CD4-positive, CD25-positive, alpha-beta regulatory T cell (primary cell): Measurements from ENCODE around the gene NINJ2. TPM values are rescaled to one million over a fixed set of nuclear protein-coding genes. Genes with fewer than 3 reads are reported as not detected.

Source experiments
- ATAC-seq, 2 donors: fragments of 150-1000 bp; cut with Tn5 transposase; one replicate each; pipeline ENCODE4 v1.10.0; 2021; ENCODE audit warnings: low read depth in 2 of 2, moderate number of reproducible peaks in 2 of 2, moderate library complexity in 1 of 2
- DNase-seq, 3 donors: peaks; one replicate each; pipeline versions ENCODE4 v3.0.0 to v3.0.0-alpha.2; 2012 to 2022; ENCODE audit warnings: mixed read lengths in 1 of 3
- H3K27ac ChIP-seq: one replicate; pipeline ENCODE4 v1.7.0; 2013; ENCODE audit warnings: mild to moderate bottlenecking, low read length; ENCODE audit not compliant: insufficient read depth, poor library complexity, severe bottlenecking
- H3K27me3 ChIP-seq: one replicate; pipeline ENCODE4 v1.7.0; 2013; ENCODE audit warnings: low read length; ENCODE audit not compliant: control insufficient read depth, insufficient read depth
- H3K36me3 ChIP-seq: one replicate; pipeline ENCODE4 v1.7.0; 2013; ENCODE audit warnings: mild to moderate bottlenecking, low read length, moderate library complexity; ENCODE audit not compliant: control insufficient read depth, insufficient read depth
- H3K4me1 ChIP-seq: 2 replicates; pipeline ENCODE4 v1.7.0; 2013; ENCODE audit warnings: mild to moderate bottlenecking, low read length; ENCODE audit not compliant: insufficient read depth, control insufficient read depth, poor library complexity, severe bottlenecking
- H3K4me3 ChIP-seq: one replicate; pipeline ENCODE4 v1.7.0; 2013; ENCODE audit warnings: low read depth, mild to moderate bottlenecking, low read length, moderate library complexity
- H3K9me3 ChIP-seq, 2 experiments: 1 replicate in 1 of 2; 2 replicates in 1 of 2; pipeline ENCODE4 v1.7.0; 2013; ENCODE audit warnings: low read length in 2 of 2, mild to moderate bottlenecking in 1 of 2, moderate library complexity in 1 of 2; ENCODE audit not compliant: control insufficient read depth in 2 of 2
- H3K27ac Mint-ChIP-seq, 3 donors: one replicate each; pipeline ENCODE4 v1.8.0; 2020 to 2022; ENCODE audit warnings: mild to moderate bottlenecking in 3 of 3, mixed read lengths in 3 of 3, moderate library complexity in 2 of 3
- H3K27me3 Mint-ChIP-seq: one replicate; pipeline ENCODE4 v1.8.0; 2022; ENCODE audit warnings: mild to moderate bottlenecking, mixed read lengths
- H3K36me3 Mint-ChIP-seq: one replicate; pipeline ENCODE4 v1.8.0; 2020; ENCODE audit warnings: mixed read lengths
- H3K4me1 Mint-ChIP-seq, 4 donors: one replicate each; pipeline ENCODE4 v1.8.0; 2020 to 2022; ENCODE audit warnings: mixed read lengths in 4 of 4, mild to moderate bottlenecking in 1 of 4
- H3K4me3 Mint-ChIP-seq, 4 donors: one replicate each; pipeline ENCODE4 v1.8.0; 2020 to 2022; ENCODE audit warnings: mild to moderate bottlenecking in 4 of 4, mixed read lengths in 4 of 4, moderate library complexity in 3 of 4
- H3K9me3 Mint-ChIP-seq, 7 donors: one replicate each; pipeline ENCODE4 v1.8.0; 2020 to 2022; ENCODE audit warnings: mixed read lengths in 7 of 7, mild to moderate bottlenecking in 3 of 7, moderate library complexity in 2 of 7
- polyA plus RNA-seq, 4 donors: library from polyadenylated mRNA; unstranded; fragments of 300-500 nt; fragmentation: Illumina TruSeq; gene quantifications; one replicate each; pipeline ENCODE4 v1.2.3, GENCODE V29; 2021
- total RNA-seq: library from RNA; stranded (reverse); gene quantifications from one replicate; pipeline ENCODE4 v1.2.3, GENCODE V29; 2022

The NINJ2 gene
- total and polyA plus RNA-seq, 5 donors from 2014 or later, result 16.8 to 170 (median 125) TPM

DNA sequence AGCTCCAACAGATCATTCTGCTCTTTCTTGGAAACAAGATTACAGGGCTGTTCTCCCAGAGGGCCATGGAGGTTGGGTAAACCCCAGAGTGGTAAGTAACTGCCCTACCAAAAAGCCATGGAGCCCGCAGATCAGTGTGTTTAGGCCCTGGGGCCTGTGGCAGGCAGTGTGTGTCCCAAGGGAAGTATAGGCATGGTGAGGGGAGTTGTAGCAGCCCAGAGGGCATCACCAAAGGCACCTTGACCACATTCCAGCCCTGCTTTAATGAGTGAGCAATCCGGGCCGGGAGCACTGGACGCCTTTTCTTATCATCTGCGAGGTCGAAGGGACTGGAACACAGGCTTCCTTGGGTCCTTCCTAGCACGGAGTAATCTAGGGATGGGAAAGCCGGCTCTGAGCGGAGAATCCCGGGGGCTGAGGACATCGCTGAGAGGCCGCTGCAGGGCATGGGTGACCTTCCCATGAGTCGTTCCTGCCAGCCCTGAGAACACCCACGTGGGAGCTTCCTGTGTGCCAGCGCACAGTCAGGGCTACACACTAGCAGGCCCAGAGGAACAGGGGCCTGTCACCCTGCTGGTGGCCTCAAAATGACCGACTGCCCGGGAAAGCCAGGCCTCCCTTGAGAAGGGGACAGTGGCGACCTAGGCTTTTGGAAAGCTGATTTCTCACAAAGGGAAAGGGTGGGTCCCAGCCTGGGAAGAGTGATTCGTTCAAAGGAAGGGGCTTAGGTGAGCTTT, 91.3 kb downstream of the NINJ2 start:
- H3K27ac Mint-ChIP-seq, result peak overlapping the region in 2 of 3 donors; percentile 72 to 82
- H3K4me3 Mint-ChIP-seq, result peak overlapping the region in 3 of 4 donors; percentile 54 to 69 (median 61)
- no peaks in the 10 kb centered on the region for H3K9me3 ChIP-seq
- no peak overlapping the region for H3K27ac ChIP-seq
- H3K36me3 ChIP-seq, result no peaks in the 10 kb centered on the region
- H3K9me3 Mint-ChIP-seq, result peaks cover 0 to 2% (median 0%) of the 10 kb centered on the region in 7 donors
- no peak overlapping the region for H3K4me3 ChIP-seq
- DNase-seq, result no peak
- H3K27me3 Mint-ChIP-seq, result peaks cover 4% of the 10 kb centered on the region
- H3K36me3 Mint-ChIP-seq, result peaks cover 2% of the 10 kb centered on the region
- no peaks in the 10 kb centered on the region for H3K27me3 ChIP-seq
- H3K4me1 ChIP-seq, result peaks cover 31% of the 10 kb centered on the region
- ATAC-seq, result no peak
- H3K4me1 Mint-ChIP-seq, result peaks cover 16 to 72% (median 38%) of the 10 kb centered on the region in 4 donors

DNA sequence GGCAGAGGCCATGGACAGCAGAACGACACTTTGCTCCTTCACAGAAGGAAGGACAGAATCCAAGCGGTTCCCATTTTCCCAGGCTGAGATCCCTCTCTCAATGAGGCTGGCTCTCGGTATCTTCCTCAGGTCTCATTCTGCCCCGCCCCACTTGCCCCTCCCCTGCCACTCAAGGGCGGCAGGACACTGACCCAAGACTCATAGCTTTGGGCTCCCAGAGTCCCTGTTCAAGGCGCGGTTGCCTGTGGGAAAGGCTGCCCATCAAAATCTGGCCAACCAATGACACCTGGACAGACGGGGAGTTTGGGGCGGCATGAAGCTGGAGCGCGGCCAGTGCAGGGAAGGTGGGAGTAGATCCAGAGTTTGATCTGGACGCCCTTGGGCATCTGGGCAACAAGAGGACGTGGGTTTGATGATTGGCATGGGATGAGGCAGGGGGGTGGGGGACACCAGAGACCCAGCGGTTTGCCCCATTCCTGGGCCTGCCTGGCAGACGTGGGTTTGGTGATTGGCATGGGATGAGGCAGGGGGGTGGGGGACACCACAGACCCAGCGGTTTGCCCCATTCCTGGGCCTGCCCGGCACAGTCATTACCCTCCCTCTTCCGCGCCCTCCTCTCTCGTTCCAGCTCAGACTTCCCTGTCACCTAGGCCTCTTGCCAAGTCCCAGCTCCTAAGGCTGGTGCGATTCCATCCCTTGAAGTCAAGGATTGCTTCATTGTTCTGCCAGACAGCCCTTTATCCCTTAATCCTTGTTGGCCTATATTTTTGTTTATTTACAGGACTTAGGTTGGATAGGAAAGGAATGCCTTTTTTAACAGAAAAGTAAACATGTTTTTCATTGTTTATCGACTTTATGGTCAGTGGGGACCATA, 92.1 kb downstream of the NINJ2 start:
- peak overlapping the region; percentile 6 to 65 (median 58) for H3K4me3 Mint-ChIP-seq
- H3K9me3 ChIP-seq, result no peaks in the 10 kb centered on the region
- H3K4me3 ChIP-seq, result no peak overlapping the region
- DNase-seq (no peak), ATAC-seq (no peak)
- H3K27me3 Mint-ChIP-seq, result peaks cover 4% of the 10 kb centered on the region
- H3K4me1 ChIP-seq, result peaks cover 27% of the 10 kb centered on the region
- peaks cover 0 to 2% (median 0%) of the 10 kb centered on the region in 7 donors for H3K9me3 Mint-ChIP-seq
- H3K36me3 ChIP-seq, result no peaks in the 10 kb centered on the region
- H3K4me1 Mint-ChIP-seq, result peaks cover 12 to 72% (median 41%) of the 10 kb centered on the region in 4 donors
- no peak overlapping the region for H3K27ac Mint-ChIP-seq
- no peak overlapping the region for H3K27ac ChIP-seq
- H3K36me3 Mint-ChIP-seq, result peaks cover 6% of the 10 kb centered on the region
- H3K27me3 ChIP-seq, result no peaks in the 10 kb centered on the region

DNA sequence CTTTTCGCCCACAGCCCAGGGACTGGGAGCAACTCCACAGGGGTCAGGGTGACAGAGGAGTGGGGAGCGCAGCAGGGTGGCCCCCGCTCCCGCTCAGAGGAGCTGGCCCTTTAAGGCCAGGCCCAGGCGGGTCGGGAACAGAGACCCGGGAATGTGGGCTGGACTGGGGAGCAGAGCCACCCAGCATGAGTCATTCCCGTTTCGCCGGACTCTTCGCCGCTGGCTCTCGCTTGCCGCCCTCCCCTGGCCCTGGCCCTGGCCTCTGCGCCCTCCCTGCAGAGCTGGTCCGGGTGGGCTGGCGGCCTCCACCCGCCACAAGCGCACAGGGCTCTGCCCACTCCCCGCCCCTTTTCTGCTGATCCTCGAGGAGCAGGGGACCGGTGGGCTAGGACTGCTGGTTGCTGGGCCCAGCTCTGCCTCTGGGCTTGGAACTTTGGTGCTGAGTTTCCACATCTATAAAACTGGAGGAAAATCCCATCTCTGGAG, 92.8 kb downstream of the NINJ2 start:
- no peak for DNase-seq
- Mint-ChIP-seq H3K4me3 (peak overlapping the region in 2 of 4 donors; percentile 48 to 65), H3K4me1 (peaks cover 12 to 75% (median 43%) of the 10 kb centered on the region in 4 donors), H3K27me3 (peaks cover 4% of the 10 kb centered on the region), H3K27ac (no peak overlapping the region), H3K36me3 (peaks cover 11% of the 10 kb centered on the region), H3K9me3 (peaks cover 0 to 2% (median 0%) of the 10 kb centered on the region in 7 donors)
- no peaks in the 10 kb centered on the region for H3K27me3 ChIP-seq
- H3K4me3 ChIP-seq, result no peak overlapping the region
- no peak for ATAC-seq
- H3K27ac ChIP-seq, result no peak overlapping the region
- no peaks in the 10 kb centered on the region for H3K9me3 ChIP-seq
- peaks cover 26% of the 10 kb centered on the region for H3K4me1 ChIP-seq
- H3K36me3 ChIP-seq, result no peaks in the 10 kb centered on the region

DNA sequence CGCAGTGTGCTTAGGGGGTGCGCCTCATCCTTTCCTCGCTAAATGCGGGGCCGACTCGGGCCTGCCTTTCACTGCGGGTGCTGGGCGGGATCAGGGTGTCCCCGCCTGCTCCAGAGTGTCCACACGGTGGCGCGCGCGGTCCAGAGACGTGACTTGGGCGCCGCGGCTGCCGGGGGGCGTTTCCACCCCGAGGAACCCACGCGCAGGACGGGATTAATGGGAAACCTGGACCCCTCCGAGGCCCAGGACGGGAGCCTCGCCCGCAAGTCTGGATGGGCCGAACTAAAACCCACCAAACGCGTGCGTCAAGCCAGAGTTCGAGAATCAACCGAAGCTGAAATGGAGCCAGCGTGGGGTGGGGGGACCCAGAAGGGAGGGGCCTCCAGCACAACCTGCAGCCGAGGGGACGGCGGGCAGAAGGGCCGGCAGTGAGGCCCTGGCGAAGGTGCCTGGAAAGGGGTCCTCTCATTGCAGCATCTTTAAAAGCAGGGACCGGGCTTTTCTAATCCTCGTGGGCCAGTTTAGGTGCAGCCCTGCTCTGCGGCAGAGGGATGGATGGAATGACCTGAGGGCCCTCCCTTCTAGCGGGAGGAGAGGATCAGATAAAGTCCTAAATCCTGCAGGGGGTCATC, 93.3 kb downstream of the NINJ2 start:
- Mint-ChIP-seq H3K27me3 (peaks cover 4% of the 10 kb centered on the region), H3K9me3 (no peaks in the 10 kb centered on the region), H3K27ac (peak overlapping the region in 2 of 3 donors; percentile 71 to 72), H3K4me1 (peaks cover 12 to 75% (median 44%) of the 10 kb centered on the region in 4 donors), H3K4me3 (peak overlapping the region; percentile 67 to 89 (median 86)), H3K36me3 (peaks cover 15% of the 10 kb centered on the region)
- H3K4me3 ChIP-seq, result peak overlapping the region; percentile 19
- DNase-seq, result peak; percentile 79 to 84 (median 81)
- peak; percentile 86 to 89 for ATAC-seq
- H3K9me3 ChIP-seq, result no peaks in the 10 kb centered on the region
- H3K4me1 ChIP-seq, result peaks cover 29% of the 10 kb centered on the region
- H3K36me3 ChIP-seq, result no peaks in the 10 kb centered on the region
- peak overlapping the region; percentile 14 for H3K27ac ChIP-seq
- no peaks in the 10 kb centered on the region for H3K27me3 ChIP-seq

DNA sequence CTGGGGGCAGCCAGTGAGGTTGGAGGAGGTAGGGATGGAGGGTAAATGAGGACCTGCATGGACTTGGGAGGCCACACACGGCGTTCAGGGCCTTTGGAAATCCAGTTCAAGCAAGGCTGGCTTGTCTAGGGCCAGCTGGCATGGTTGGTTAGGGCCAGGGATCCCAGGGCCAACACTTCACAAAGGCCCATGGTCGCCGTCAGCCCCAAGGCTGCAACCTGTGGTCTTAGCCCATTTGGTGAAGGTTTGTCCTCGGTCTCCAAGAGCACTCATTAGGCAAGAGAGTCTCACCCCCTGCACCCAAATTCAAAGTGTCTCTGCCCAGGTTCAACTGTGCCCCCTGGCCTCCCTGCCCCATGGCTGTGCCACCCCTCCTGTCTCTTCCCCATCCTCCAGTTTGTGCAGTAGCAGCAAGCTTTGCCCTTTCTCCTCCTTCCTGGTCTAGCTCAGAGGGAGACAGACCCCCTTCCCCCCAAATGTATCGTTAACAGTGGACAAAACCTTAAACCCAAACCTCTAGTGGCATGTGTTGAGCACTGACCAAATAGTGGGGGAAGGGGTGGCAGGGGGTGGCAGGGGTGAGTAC, 94.1 kb downstream of the NINJ2 start:
- Mint-ChIP-seq H3K27me3 (peaks cover 4% of the 10 kb centered on the region), H3K36me3 (peaks cover 15% of the 10 kb centered on the region), H3K4me3 (peak overlapping the region in 3 of 4 donors; percentile 43 to 86 (median 85)), H3K27ac (peak overlapping the region in 2 of 3 donors; percentile 72 to 78), H3K4me1 (peaks cover 15 to 78% (median 45%) of the 10 kb centered on the region in 4 donors), H3K9me3 (no peaks in the 10 kb centered on the region)
- ATAC-seq (no peak), DNase-seq (no peak)
- Histone ChIP-seq H3K36me3 (no peaks in the 10 kb centered on the region), H3K27ac (peak overlapping the region; percentile 14), H3K9me3 (no peaks in the 10 kb centered on the region), H3K27me3 (no peaks in the 10 kb centered on the region), H3K4me1 (peaks cover 37% of the 10 kb centered on the region), H3K4me3 (peak overlapping the region; percentile 19)

DNA sequence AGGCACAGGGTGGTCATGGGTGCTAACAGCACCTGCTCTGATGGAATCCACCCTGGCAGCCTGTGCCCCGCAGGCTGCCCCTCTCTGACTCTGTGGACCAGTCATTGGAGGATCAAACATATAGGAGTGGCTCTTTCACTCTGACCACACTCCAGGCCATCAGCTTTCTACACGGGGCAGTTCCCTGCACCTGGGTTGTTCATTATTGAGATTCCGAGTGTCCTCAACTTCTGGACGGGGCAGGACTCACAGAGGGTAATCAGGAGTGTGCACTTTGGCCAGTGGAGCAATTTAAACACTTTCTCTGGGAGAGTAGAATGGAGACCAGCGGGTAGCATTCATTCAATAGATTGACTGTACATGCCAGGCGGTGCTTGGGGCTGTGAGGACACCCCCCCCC, 94.8 kb downstream of the NINJ2 start:
- no peaks in the 10 kb centered on the region for H3K9me3 ChIP-seq
- H3K27me3 Mint-ChIP-seq, result peaks cover 4% of the 10 kb centered on the region
- no peaks in the 10 kb centered on the region for H3K36me3 ChIP-seq
- H3K36me3 Mint-ChIP-seq, result peaks cover 15% of the 10 kb centered on the region
- no peaks in the 10 kb centered on the region for H3K27me3 ChIP-seq
- DNase-seq, result no peak
- H3K27ac ChIP-seq, result no peak overlapping the region
- H3K27ac Mint-ChIP-seq, result peak overlapping the region; percentile 44 to 76 (median 73)
- H3K4me1 ChIP-seq, result peaks cover 44% of the 10 kb centered on the region
- ATAC-seq, result no peak
- peak overlapping the region in 2 of 4 donors; percentile 32 to 71 for H3K4me3 Mint-ChIP-seq
- H3K4me1 Mint-ChIP-seq, result peaks cover 22 to 83% (median 51%) of the 10 kb centered on the region in 4 donors
- no peak overlapping the region for H3K4me3 ChIP-seq
- H3K9me3 Mint-ChIP-seq, result no peaks in the 10 kb centered on the region

DNA sequence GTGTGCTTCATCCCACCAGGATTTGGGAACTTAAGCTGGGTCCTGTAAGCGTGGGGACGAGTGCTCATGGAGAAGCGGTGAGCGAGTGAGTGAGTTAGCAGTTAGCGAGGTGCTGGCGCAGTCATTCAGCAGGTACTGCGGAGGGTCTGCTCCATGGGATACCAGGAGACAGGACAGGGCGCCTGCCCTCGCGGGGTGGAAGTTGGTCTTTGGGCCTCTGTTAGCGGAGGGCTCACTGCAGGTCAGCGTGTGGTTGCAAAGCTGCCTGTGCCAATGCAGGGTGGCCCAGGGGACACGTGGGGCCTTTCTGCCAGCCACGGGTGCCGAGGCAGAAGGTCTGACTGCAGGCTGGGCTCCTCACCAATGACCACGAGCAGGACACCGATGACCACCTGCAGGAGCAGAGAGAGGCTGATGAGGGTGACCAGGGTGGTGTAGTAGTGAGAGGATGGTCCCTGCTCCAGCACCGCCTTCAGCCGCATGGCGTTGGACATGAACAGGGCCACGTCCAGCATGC, 97.6 kb downstream of the NINJ2 start:
- Histone ChIP-seq H3K27ac (peak overlapping the region; percentile 34), H3K9me3 (no peaks in the 10 kb centered on the region), H3K27me3 (no peaks in the 10 kb centered on the region), H3K4me3 (no peak overlapping the region), H3K4me1 (peaks cover 63% of the 10 kb centered on the region), H3K36me3 (no peaks in the 10 kb centered on the region)
- no peak for ATAC-seq
- H3K27me3 Mint-ChIP-seq, result no peaks in the 10 kb centered on the region
- peak overlapping the region in 2 of 3 donors; percentile 78 to 92 for H3K27ac Mint-ChIP-seq
- H3K9me3 Mint-ChIP-seq, result no peaks in the 10 kb centered on the region
- H3K36me3 Mint-ChIP-seq, result peaks cover 15% of the 10 kb centered on the region
- peak overlapping the region; percentile 57 to 86 (median 71) for H3K4me3 Mint-ChIP-seq
- H3K4me1 Mint-ChIP-seq, result peaks cover 24 to 86% (median 57%) of the 10 kb centered on the region in 4 donors
- DNase-seq, result no peak
